NCI-H82 treated with DMSO at 0.1 percent for 48 hours (cell line): ENCODE data around the gene HOXB8.

Experiments used
- DNase-seq: peaks from one replicate; lab custom pipeline; 2025; ENCODE audit not compliant: unreplicated experiment; lab: John Stamatoyannopoulos, UW

Gene HOXB8

GRCh38 chr17:48586355-48587258 is 28.5 kb downstream of the HOXB8 start:
- DNase-seq: no peak

DNA sequence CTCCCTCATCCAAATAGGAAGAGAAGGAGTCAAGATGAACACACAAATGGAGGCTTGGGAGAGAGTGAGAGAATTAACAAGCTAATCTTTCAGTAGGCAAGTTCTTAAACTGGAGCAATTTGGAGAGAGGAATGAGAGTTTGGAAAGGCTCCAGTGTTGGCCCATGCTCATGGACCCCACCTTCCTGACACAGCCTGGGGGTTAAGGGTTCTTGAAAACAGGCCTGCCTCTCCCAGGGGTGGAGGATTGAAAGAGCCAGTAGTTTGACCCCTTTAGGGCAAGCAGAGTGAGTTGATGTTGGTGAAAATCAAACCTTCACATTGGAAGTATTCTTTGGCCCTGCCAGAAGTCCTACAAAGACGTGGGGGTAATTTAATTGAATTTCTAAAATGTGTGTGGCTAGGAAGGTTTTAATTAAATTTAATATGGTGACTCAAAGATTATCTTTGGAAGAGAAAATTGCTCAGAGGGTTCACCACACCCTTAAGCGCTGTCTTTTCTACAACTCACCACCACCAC is 30.8 kb downstream of the HOXB8 start:
- no peak for DNase-seq

DNA sequence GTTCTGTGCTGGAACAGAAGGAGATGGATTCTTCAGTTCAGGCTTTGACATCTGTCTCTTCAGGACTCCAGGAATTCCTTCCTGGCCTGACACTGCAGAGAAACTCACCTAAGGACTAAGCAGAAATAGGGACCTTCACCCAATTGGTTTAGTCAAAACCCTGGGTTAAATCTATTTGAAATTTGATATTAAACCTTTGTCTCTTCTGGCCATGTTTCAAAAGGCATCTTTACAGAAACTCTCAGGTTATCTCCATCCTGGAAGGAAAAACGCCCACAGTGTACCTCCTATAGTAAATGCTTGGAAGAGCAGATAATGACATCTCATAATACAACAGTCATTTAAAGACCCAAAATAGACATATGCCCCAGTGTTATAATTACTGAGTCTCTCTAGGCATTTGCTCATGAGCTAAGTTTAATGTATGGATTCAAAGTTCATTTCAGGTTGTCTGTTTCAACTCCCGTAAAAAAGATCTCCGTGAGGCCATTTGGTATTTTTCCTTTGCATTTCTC is 31.3 kb downstream of the HOXB8 start:
- DNase-seq: no peak

DNA sequence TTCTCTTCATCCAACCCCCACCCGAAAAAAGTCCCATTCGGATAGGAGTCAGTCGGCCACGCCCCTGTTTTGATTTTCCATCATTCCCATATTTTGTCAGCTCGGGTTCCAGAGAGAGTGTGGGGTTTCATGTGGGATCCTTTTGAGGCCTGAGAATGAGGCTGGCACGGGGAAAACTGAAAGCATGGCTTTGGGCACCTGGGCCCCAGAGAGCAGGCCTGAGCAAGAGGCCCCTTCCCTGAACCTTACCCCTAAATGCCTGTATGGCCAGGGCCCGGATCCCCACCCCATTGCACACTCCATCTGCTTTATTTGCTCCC is 32.4 kb downstream of the HOXB8 start:
- no peak for DNase-seq

DNA sequence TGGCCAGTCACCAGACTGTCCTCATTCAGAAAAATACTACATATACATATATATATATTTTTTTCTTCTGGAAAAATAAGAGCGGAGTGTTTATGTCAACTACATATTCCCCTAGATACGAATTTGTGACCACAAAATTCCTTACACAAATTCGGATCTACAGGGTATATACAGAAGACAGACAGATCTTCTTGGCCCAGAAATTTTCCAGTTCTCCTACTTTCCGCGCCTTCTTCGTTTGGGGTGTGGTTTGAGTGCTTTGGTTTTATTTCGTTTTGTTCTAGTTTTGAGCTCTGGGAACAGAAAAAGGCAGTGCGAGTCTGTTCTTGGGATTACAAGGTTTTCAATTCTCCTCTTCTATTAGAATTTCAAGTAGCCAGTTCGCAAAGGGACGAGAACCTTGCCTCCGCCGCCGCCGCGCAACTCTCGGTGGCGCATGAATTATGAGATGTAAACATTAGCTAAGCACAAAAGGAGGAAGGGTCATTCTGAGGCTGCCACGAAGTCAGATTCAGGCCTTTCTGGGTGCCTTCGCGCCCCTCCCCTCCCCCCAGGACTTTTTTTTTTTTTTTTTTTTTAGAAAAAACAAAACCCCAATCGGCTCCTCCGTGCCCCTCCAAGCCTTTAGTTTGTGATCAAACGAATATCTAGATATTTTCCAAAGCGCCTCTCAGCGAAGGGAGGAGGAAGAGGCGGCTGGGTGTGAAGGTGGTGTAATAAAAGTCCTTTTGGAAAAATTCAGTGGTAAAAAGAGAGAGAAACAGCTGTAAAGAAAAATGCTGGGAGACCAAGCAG is 35.1 kb downstream of the HOXB8 start:
- no peak for DNase-seq

GRCh38 chr17:48579471-48579759 is 35.7 kb downstream of the HOXB8 start:
- no peak for DNase-seq

DNA sequence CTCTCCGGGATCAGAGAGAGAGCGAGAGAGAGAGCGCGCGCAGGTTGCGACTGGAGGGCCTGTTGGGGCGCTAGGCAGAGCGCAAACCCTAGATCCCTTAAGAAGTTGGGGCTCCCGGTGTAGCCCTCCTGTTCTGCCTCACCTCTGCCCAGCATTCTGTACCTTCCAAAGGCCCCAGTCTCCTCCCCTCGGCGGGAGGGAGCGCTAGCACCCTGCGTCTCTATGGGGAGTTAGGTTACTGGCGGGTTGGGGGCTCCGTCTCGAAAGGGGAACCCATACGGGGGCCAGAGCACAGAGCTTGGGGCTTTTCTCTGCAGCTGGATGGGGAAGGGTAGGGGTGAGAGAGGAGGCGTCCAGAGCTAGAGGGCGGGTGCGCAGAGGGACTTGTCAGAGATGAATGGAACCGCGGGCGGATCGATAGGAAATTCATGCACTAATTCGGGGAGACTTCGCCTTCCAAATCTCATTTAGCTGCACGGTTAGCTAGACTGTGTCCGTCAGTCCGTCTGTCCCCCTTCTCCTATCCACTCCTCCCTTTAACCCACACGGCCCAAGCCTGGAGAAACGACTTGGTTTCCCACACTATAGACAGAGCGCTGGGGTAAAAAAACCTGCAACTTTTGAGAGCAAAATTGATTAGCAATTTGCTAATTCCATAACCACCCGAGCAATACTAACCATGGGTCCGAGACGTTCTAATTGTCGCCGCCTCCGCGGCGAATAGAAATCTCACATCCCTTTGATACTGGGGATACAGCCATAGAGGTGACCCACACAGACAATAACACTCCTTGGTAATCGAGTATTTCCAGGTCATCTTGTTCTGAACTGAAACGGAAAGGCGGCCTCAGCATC is 36.2 kb downstream of the HOXB8 start:
- no peak for DNase-seq

DNA sequence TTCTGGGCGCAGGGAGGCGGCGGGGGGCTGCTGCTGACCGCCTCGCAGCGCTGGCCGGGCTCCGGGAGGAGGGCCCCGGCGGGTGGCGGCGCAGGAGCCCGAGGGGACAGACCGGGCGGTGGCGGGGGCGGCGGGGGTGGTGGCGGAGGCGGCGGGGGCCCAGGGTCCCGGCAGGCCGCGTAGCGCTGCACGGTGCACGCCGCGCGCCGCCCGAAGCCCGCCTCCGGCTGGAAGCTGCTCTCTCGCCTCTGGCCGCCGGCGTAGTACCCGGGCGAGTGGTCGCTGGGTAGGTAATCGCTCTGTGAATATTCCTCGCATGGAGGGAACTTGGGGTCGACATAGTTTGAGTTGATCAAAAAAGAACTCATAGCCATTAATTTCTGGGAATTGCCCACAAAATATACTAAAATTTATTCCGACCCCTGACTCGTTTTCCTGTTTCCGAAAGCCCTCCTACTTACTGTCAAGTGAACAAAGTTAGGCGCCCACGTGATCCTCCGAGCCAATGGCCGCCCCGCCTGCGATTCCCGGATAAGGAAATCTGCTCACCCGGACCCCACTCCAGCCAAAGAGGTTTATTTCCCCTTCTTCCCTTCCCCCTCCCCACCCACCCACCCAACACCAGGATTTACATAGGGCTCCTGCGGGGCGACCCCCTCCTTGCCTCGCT is 37.0 kb downstream of the HOXB8 start, which contains the start of gene HOXB4:
Gene HOXB4, minus strand, starts transcription at position 405 of the 670 bp plus-strand sequence. Its CDS starts 31 bp downstream, at position 374.
- no peak for DNase-seq

- DNase-seq: no peak
Measured at GRCh38 chr17:48577330-48577945, 37.7 kb downstream of the HOXB8 start.

DNA sequence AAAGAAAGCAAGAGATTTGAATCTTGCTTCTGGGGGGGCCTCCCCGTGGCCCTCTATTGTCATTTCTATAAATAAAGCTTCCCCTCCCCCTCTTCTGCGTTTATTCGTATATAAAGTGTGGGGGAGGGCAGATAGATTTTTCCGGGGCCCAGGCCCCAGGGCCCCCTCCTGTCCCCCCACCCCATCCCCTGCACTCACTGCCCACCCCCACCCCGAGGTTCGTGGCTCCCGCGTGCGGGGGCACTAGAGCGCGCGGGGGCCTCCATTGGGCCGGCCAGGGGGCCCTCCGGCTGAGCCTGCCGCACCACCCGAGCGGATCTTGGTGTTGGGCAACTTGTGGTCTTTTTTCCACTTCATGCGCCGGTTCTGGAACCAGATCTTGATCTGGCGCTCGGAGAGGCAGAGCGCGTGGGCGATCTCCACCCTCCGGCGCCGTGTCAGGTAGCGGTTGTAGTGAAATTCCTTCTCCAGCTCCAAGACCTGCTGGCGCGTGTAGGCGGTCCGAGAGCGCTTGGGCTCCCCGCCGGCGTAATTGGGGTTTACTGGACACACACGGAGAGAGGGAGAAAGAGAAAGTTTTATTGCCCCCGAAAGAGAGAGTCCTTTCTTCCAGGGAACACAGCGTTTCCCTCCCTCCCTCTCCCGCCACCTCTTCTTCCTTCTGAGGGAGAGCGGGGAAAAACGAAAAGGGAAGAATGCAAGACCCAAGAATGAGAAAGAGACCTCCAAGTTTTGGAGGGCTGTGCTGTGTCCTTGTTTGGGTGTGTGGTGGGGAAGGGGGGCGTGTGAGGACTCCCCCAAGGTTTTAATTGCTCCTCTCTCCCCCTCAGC is 38.4 kb downstream of the HOXB8 start:
- DNase-seq: no peak

DNA sequence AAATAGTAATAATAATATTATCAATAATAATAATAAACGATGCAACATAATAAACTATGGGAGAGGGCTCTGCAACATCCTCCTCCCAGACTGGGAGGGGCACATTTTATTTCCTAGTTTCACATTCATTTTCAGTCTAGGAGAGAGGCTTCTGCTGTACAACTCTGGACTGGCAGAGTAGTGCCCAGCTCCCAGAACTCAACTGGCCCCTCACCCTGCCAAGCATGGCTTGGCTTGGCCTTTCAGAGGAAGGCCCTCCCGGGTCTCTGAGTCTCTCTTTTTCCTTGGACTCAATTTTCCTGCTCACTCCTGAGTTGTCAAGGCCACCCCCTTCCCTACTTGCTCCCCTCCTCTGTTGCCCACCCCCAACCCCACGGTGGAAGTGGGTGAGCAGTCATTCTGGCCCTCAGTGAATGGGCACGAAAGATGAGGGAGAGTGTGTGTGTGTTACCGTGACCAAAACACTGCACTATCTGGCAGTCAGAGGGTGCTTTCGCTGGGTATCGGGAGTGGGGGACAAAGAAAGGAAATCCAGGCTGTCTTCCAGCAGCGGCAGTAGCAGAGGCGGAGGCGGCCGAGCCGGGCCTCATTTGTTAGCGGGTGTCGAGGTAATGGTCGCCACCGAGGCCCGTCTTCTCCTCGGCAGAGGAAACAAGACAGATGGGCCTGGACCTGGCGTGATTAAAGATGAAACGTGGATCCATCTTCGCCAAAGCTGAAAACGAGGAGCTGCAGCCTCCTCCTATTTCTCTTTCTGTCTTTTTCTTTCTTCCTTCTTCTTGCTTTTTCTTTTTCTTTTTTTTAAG is 39.2 kb downstream of the HOXB8 start:
- no peak for DNase-seq

GRCh38 chr17:48575066-48575582 is 40.0 kb downstream of the HOXB8 start:
- DNase-seq: no peak

GRCh38 chr17:48574505-48575065 is 40.5 kb downstream of the HOXB8 start:
- no peak for DNase-seq

- DNase-seq: no peak
Measured at GRCh38 chr17:48571826-48572417, 43.2 kb downstream of the HOXB8 start.

DNA sequence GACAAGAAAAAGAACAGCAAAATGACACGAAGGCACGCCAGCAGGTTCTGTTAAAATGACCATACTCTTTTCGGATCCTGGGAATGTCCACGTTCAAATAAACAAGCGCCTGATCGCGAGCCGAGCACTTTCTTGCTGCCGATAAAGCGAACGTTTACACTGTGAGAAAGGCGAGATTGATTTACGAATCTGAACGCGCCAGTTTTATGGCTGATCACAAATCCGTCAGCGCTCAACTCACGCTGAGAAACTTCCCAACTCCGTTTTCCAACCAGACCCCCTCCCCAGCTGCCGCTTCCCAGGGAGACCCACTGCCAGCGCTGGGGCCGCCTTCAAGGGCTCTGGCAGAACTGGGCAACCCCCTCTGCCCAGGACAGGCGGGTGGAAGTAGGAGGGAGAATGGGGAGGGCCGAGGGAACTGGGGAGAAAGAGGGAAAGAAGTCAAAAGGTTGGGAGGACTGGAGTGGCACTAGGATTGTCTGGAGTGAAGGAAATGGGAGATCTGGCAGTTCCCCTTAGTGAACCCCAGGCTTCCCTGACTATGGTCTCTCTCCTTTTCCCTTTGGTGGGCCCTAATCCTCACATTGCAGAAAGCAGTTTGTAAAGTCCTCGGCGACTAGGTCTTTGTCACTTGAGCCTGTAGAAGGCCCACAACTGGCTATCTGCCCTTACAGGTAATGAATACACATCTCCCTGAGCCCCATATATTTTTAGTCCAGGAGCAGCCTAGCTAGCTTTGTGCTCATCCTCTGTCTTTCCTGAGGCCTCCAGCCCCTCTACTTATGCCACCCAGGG is 43.9 kb downstream of the HOXB8 start:
- no peak for DNase-seq

DNA sequence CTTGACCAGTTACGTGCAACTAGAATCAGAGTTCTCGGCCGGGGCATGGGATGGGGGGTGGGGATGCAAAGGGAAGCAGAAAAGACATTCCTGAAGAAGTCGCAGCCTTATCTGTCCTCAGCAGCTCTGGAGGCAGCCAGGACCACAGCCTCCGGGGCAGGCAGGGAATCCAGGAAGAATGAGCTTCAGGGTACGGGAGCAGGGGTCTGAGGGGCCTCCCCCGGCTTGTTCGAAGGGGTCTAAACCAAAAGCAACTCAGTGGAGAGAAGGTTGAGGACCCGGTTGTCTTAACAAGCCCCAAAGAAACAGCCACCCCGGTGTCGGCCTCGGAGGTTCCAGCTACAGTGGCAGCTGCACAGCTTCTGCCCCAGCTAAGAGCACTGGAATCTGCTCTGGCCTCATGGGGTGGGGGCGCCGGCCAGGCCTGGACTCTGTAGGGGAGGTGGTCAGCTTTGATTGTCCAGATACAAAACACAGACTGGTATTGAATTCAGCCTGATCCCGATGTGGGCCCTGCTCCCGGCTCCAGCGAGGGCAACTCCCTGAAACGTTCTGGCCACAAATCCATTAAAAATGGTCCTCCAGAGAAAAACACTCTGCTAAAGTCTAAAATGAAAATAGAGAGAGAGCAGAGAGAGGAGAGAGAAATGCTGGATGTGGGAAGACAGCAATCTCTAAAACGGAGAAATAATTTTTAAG is 44.6 kb downstream of the HOXB8 start:
- DNase-seq: no peak
